CD4-positive, alpha-beta T cell treated with Interleukin-6 for 4 hours (primary cell): ENCODE data around the gene FGD2.

Source experiments
- DNase-seq: peaks from one replicate; pipeline ENCODE4 v3.0.0-alpha.2; 2020; ENCODE audit warnings: mixed read lengths

FGD2 gene

GRCh38 chr6:37018198-37019064, 13.0 kb downstream of the FGD2 start:
- DNase-seq: peak; percentile 92

DNA sequence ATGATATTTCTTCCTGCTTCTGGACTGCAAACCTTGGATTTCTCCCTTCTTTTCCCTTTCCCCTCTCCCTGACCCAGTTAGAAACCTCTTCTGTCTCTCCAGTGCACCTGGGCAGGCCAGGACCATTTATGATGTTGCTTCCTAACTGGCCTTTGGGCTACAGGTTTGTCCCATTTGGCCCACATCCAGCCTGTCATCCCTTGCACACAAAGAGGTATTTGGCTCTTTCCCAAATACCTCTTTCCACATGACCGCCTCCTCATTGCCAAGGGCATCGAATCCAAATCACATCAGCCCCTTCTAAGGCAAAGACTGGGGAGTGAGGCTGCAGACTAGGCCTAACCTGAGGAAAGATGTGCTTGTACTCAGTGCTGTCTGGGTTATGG, 13.6 kb downstream of the FGD2 start:
- DNase-seq: no peak

DNA sequence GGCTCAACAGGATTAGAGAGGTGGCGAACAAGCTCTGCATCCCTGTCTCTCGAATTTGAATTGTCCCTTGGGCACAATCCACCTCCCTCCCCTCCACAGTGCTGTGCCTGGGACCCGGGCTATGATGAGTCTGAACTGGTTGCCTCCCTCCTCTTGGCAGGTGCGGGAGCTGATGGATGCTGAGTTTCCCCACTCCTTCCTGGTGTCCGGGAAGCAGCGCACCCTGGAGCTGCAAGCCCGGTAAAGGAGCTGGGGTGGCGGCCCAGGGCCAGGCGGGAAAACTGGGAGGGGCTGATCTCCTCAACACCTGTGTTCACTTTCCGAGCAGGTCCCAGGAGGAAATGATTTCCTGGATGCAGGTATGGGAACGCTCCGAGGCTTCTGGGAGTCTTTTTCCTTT, 14.9 kb downstream of the FGD2 start:
- DNase-seq: no peak

- no peak for DNase-seq
Observed at GRCh38 chr6:37020812-37021211, 15.4 kb downstream of the FGD2 start.

- DNase-seq: peak; percentile 91
Observed at GRCh38 chr6:37021356-37022129, 16.1 kb downstream of the FGD2 start.

GRCh38 chr6:37022135-37022863, 16.8 kb downstream of the FGD2 start:
- DNase-seq: no peak

DNA sequence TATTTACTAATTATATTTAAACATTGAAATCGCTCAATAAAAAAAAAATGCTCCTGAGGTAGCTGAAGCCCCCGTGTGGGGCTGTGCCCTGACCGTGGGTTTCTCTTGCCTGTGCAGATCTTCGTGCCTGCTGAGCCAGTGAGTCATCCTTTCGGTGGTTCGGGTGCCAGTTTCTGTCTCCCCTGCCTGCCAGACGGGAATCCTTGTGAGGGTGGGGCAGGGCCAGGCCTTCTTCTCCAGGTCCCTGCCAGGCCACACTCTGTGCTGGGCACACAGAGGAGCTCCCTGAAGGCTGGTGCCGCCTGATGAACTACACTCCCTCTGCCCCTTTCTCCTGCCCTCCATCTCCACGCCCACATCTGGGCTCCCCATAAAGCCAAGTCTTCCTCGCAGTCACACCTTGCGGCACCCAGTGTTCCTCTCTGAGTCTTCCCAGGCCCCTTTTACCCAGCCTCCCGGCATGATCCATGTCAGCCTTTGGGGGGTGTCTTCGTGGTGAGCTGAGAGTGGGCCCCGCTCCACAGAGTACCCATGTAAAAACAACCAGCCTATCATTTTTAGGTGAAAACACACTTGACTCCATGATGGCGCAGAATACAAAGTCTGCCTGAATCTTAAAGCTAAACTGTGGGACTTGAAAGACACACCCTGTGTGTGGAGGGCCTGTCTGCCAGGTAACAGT, 19.3 kb downstream of the FGD2 start:
- peak; percentile 58 for DNase-seq

- no peak for DNase-seq
Observed at GRCh38 chr6:37025621-37026466, 20.4 kb downstream of the FGD2 start.

DNA sequence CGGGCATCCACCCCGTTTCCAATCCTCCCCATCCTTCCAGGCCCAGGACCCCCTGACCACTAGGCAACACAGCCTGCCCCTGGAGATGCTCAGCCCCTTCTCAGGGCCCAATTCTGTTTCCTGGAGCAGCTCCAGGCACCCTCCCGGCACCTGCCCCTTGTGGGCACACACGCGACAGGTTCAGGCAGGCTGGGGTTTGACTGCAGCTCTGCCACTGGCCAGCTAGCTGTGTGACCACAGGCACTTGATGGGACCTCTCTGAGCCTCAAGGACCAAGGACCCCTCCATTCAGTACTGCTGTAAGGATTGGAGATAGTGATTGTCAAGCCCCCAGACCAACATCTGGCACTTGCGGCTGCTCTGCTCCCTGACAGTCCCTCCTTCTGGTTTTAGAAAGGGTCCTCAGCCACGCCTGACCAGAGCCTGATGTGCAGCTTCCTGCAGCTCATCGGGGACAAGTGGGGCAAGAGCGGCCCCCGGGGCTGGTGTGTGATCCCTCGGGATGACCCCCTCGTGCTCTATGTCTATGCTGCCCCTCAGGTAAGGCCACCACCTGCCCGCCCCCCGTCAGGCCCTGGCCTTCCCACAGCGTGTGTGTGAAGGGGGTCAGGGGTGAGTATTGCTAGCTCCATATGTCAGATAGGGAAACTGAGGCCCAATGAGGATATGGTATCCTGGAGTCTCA, 21.7 kb downstream of the FGD2 start:
- no peak for DNase-seq

DNA sequence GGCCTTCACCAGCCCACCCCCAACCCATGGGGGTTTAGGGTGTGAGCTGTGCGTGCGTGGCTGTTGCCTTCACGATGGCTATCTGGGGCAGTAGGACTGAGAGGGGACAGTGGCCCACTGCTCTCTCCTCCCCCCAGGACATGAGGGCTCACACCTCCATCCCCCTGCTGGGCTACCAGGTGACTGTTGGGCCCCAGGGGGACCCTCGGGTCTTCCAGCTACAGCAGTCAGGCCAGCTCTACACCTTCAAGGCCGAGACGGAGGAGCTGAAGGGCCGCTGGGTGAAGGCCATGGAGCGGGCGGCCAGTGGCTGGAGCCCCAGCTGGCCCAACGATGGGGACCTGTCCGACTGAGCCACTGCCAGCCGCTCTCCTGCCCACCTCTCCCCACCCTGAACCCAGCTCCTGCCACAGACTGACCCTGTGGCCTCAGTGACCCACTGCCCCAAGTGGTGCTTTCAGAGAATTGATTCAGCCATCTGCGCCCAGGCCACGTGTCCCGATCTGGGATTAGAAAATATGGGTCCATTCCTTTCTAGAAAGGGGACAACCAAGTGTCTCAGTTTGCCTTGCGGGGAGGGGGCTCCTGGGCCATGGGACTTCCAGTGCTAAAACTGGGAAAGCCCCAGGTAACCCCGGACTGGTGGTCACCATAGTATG, 22.5 kb downstream of the FGD2 start:
- no peak for DNase-seq

DNA sequence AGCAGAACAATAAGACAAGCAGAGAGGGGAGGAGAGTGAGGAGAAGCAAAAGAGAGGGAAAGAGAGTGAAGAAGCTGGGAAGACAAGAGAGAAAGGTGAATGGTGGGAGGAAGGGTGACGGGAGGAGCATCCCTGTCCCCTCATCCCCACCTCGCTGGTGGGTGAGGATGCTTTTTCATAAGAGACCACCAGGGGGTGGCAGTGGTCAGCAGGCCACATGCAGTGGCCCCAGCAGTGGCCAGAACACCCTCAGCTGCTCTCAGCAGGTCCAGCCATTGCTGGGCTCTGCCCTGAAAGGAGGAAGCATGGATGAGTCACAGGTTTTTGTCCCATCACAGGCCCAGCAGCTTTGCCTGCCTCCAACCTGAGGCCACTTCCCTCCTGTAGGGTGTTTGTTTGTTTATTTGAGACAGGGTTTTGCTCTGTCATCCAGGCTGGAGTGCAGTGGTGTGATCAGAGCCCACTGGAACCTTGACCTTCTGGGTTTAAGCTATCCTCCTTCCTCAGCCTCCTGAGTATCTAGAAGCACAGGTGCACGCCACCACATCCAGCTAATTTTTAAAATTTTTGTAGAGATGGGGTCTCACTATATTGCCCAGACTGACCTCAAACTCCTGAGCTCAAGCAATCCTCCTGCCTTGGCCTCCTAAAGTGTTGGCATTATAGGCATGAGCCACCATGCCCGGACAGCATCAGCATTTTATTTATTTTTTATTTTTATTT, 24.0 kb downstream of the FGD2 start:
- DNase-seq: peak; percentile 59

DNA sequence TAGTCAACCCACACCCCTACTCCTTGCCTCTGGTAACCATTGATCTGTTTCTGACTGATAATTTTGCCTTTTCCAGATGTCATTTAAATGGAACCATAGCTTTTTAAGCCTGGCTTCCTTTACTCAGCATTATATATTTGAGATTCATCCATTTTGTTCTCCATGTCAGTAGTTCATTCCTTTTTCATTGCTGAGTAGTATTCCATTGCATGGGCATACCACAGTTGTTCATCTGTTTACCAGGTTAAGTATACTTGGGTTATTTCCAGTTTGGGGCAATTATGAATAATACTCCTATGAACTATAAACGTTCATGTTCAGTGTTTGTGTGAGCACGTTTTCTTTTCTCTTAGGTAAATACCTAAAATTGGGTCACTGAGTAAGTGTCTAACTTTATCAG, 25.1 kb downstream of the FGD2 start:
- DNase-seq: no peak

DNA sequence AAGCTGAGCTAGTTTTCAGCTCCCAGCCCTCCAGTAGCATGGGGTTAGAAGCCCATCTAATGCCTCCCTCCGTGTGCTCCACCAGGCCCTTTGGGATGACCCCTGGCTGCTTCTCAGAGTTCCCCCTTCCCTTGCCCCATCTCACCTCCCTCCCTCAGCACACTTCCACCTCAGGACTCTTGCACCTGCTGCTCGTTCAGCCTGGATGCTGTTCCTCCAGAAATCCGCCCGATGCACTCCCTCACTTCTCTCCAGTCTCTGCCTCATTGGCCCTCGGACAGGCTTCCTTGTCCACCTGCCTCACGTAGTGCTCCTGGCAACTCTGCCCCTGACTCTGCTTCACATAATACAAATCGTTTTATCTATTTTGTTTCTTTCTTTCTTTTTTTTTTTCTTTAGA, 26.8 kb downstream of the FGD2 start:
- DNase-seq: no peak

- DNase-seq: no peak
Observed at GRCh38 chr6:37033255-37033654, 27.8 kb downstream of the FGD2 start.

- no peak for DNase-seq
Observed at GRCh38 chr6:37033819-37034795, 28.7 kb downstream of the FGD2 start.

DNA sequence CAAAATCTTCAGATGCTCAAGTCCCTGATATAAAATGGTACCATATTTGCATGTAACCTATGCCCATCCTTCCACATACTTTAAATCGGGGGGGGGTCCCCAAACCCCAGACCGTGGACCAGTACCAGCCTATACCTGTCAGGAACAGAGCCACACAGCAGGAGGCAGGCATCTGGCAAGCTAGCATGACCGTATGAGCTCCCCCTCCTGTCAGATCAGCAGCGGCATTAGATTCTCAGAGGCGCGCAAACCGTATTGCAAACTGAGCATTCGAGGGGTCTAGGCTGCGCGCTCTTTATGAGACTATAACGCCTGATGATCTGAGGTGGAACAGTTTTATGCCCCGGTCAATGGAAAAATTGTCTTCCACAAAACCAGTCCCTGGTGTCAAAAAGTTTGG, 30.7 kb downstream of the FGD2 start:
- no peak for DNase-seq

GRCh38 chr6:37038292-37039198, 33.1 kb downstream of the FGD2 start:
- no peak for DNase-seq

- no peak for DNase-seq
Observed at GRCh38 chr6:37039958-37040357, 34.5 kb downstream of the FGD2 start.
